Hindlimb muscle (tissue), 1 donor: Measurements from ENCODE around the gene JPT2. TPM values are rescaled to one million over a fixed set of nuclear protein-coding genes. Genes with fewer than 3 reads are reported as not detected.

Experiments
- DNase-seq: peaks from one replicate; pipeline ENCODE4 v3.0.0-alpha.2; 2013
- polyA plus RNA-seq: library from polyadenylated mRNA; unstranded; fragments of 120-200 nt; gene quantifications from one replicate; pipeline ENCODE4 v1.2.1, GENCODE V29; 2013; ENCODE audit not compliant: insufficient read length

The JPT2 gene
- polyA plus RNA-seq, 1 donor: 41.4 TPM

DNA sequence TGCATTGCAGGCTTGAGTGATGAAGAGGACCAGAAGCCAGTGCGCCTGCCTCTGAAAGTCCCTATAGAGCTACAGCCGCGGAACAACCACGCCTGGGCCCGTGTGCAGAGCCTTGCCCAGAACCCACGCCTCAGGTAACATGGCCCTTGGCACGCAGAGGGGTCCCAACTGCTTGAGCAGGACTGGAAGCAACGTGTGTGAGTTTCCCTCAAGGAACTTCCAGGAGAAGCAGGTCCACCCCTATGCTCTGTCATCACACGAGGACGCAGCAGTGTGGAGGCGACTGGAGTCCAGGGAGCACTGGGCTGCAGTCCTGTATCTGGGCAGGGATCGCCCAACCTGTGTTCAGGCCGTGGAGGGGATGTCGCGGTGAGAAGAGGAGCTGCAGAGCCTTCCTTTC, 25.1 kb upstream of the JPT2 start:
- no peak for DNase-seq

DNA sequence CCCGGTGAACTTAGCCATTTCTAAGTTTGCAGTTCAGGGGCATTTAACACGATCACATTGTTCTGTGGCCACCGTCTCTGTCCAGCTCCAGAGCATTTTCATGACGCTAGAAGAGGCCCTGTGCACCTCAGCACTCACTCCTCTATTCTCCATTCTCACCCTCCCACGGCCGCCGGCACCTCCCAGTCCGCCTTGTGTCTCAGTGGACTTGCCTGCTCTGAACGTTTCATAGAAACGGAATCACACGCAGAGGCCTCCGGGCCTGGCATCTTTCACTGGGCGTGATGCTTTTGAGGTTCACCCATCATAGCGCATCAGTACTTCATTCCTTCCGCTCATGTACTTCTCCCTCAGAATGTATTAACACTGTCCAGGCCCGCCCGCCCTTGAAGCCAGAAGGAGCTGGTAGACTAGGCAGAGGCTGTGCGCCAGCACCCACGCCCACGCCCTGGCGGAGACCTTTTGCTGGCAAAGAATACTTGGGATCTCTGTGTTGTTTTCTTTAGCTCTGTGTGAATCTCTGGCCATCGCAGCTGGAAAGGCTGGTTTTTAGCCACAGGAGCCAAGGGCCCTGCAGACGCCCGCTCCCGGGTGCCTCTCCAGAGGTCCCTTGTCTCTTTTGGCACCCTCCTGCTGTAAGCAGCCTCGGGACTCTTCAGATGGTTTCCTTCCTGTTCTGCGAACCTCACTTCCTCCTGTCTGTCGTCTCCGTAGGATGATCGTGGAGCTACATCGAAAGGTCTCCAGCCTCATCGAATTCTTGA, 23.4 kb upstream of the JPT2 start:
- DNase-seq: no peak

- DNase-seq: no peak
These were observed 22.7 kb upstream of the JPT2 start for GRCh38 chr16:1655269-1655807.

DNA sequence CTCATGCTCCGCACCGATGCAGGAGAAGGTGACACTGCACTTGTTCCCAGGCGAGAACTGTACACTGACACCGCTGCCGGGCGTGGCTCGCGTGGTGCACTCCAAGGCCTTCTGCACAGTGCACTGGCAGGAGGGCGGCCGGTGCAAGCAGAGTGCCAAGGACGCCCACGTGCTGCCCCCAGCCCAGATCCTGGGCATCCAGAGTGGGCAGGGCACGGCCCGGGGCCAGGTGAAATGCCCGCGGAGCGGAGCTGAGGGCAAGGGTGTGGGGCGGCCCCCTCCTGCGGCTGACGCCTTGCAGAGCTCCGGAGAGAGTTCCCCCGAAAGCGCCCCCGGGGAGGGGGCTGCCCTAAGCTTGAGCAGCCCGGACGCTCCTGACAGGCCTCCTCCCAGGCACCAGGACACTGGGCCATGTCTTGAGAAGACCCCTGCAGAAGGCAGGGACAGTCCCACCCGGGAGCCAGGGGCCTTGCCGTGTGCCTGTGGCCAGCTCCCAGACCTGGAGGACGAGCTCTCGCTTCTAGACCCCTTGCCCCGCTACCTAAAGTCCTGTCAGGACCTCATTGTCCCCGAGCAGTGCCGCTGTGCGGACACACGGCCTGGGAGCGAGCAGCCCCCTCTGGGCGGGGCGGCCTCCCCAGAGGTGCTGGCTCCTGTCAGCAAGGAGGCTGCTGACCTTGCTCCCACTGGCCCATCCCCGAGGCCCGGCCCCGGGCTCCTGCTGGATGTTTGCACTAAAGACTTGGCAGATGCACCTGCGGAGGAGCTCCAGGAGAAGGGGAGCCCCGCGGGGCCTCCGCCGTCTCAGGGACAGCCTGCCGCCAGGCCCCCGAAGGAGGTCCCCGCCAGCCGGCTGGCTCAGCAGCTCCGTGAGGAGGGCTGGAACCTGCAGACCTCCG, 21.9 kb upstream of the JPT2 start:
- DNase-seq: no peak

- DNase-seq: no peak
These were observed 21.1 kb upstream of the JPT2 start for GRCh38 chr16:1656808-1657617.

- DNase-seq: no peak
These were observed 20.2 kb upstream of the JPT2 start for GRCh38 chr16:1657841-1658240.

- DNase-seq: no peak
These were observed 19.0 kb upstream of the JPT2 start for GRCh38 chr16:1659031-1659430.

DNA sequence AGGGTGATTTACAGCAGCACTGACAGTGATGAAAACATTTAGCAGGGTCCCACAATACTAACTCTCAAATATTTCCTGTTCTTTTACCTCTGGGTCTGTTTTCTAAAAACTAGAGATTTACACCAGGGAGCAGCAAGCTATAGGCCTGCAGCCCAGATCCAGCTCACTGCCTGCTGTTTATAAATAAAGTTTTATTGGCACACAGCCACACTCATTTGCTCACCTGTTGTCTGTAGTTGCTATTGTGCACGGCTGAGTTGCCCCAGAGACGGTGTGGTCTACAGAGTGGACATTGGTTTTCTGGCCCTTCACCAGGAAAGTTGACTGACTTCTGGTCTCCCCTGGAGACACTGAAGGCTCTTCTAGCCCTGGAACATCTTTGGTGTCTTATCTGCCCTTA, 16.3 kb upstream of the JPT2 start:
- DNase-seq: no peak

DNA sequence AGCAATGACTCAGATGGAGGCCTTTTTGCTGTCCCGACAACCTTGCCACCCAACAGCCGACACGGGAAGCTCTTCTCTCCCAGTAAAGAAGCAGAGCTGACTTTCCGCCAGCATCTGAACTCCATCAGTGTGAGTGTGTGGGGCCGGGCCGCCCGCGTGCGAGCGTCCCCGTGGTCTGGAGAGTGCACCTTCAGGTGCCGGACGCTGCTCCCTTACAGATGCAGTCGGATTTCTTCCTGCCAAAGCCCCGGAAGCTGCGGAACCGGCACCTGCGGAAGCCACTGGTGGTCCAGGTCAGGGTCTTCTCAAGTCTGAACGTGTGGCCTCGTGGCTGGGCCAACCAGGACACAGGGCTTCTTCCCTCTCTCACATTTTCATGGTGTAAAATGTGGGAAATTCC, 15.5 kb upstream of the JPT2 start:
- no peak for DNase-seq

- DNase-seq: no peak
These were observed 12.2 kb upstream of the JPT2 start for GRCh38 chr16:1665829-1666228.

GRCh38 chr16:1666316-1666715, 11.8 kb upstream of the JPT2 start:
- no peak for DNase-seq

DNA sequence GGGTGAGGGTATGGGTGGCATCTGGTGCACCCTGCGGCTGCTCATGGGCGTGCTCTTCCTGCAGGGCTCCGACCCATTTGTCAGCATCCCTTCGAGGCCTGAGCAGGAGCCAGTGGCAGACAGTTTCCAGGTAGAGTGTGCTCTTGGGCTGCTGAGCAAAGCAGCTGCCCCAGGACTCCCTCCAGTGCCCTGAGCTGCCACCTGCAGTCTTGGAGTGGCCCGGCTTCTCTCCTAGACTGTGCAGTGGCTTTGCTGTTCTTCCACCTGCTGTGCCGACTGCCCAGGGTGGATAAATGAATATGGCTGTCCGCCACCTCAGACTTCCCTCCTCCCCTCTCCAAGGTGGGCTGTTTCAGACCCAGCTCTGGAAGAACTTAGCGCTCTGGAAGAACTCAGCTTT, 10.8 kb upstream of the JPT2 start:
- DNase-seq: no peak

GRCh38 chr16:1667916-1668315, 10.2 kb upstream of the JPT2 start:
- DNase-seq: no peak

DNA sequence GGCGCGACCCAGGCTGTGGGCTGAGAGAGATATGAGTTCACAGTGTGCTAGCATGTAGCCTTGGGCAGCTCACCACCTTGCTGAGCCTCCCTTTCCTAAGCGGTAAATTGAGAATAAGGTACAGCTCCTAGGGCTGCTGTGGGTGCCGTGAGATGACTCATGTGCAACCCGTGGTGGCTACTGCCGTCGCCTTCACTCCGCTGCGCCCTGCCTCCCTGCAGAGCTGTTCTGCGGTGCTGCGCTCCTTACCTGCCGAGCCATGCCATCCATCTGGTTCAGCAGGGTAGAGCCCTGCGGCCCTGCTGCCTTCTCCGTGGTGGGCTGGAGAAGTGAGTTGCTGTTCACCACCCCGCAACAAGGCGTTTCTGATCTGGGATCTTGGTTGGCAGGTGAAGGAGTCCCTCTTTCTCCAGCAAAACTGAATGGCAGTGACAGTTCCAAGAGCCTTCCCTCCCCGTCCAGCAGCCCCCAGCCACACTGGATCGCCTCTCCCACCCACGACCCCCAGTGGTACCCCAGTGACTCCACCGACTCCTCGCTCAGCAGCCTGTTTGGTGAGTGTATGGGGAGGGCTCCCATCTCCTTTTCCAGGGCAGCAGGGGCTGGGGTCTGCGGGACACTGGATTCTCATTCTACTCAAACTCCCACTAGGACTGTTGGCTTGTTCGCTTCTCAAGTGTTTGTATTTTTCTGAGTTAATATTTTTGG, 9.3 kb upstream of the JPT2 start:
- DNase-seq: no peak

DNA sequence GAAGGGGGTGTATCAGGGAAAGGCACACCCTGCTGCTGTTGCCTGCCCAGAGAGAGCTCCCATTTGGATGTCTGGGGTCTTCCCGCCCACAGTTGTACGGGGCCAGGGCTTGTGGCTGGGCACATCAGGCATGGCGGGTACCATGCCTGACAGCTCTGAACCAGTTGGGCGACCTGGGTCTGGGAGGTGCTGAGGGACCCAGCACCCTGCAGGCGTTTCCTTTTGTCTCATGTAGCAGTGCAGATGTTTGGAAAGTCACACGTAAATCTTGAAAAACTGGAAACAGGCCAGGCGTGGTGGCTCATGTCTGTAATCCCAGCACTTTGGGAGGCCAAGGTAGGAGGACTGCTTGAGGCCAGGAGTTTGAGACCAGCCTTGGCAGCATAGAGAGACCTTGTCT, 8.4 kb upstream of the JPT2 start:
- DNase-seq: no peak

GRCh38 chr16:1670371-1670770, 7.7 kb upstream of the JPT2 start:
- no peak for DNase-seq

GRCh38 chr16:1670866-1671265, 7.2 kb upstream of the JPT2 start:
- no peak for DNase-seq

DNA sequence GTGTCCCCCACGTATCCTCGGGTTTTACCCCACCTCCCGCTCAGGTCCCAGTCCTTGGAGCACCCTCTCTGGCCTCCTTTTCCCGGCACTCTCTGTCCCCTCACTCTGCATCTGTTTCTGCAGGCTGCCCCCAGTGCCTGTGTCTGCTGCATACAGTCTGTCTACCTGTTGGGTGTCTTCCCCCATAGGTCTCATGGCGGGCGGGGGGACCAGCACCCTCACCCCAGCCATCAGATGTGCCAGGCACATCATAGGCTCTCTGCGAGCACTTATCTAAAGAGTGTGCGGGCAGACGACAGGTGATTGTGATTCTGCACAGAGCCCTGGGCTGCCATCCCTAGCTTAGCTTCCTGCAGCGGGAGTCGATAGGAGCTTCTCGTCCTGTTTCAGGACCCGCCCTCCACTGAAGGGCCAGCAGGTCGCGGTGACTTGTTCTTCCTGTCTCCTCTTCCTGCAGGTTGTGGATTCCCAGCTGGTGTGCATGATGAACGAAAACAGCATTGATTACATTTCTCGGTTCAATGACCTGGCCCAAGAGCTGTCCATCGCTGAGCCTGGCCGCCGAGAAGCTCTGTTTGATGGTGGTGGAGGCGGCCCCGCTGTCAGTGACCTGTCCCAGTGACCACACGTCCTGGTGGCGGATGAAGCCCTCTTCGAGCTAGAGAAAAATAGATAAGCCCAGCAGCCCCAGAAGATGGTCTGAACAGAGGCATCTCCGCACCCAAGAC, 4.5 kb upstream of the JPT2 start:
- no peak for DNase-seq

DNA sequence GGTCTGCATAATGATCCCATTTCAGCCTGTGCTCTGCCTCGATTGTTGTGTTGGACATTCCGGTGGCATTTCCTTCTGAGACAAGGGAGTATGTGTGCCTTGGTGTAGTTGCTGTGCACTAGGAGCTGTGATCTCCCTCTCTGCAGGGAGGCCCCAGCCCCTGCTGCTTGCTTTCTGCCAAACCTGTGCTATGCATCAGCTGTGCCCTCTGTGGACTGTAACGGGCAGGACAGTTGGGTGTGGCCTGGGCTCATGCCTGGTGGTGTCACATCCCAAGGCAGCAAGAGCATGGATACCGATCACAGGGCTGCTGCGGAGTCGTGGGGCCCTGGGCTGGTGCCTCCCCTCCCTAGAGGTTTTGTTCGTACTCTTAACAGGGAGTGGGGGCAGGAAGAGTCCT, 3.8 kb upstream of the JPT2 start:
- DNase-seq: no peak

- no peak for DNase-seq
These were observed 3.1 kb upstream of the JPT2 start for GRCh38 chr16:1674751-1675664.
